HCEC 1CT (cell line): ENCODE measurements around the gene PEDS1.
A peak's percentile ranks its signal among the peaks of the same experiment; 100 is the strongest.
"Not testable (repeated sequence)": the region's sequence is repeated elsewhere in the genome, so short reads cannot be mapped to it uniquely, and the experiment has no call there.

Experiments
- DNase-seq: peaks from one replicate; pipeline ENCODE4 v3.0.0-alpha.2; 2017

Gene PEDS1

DNA sequence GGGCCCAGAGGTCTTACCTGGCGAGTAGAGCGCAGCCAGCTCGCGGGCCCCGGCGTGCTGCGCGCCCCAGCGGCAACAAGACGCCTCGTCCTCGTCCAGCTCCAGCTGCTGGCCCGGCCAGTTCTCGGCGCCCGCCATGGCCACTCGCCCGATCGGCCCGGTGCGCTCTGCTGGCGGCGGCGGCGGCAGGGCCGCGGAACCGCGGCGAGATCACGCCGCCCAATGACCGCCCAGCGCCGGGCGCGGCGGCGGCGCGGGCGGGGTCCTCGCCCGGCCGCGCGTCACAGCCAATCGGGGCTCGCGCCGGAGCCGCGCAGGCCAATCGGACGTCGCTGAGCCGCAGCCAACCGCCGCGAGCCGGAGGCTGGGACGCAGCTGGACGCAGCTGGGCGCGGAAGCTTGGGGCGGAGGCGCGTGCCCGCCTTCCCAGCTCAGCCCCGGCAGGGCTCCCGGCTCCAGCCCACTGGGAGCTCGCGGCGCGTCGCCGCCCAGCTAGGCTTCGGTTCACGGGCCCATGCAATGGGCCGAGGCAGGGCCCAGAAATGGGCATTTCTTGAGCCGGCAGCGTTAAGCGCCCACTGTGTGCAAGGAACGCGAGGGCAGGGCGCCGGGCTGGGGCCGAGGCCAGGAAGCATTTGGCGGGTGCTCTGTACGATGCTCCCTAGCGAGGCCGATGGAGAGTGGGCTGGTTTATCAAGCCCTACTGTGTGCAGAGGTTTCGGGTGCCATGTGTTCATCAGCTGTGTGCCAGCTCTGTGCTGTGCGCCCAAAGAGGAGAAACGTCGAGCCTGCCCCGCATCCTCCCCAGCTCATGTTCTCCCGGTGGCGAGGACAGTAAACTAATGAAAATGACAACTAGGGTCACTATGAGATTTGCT, at the start of gene PEDS1:
Gene PEDS1 (minus strand): TSS at position 224 of the 878 bp plus-strand sequence. CDS start 86 bp downstream, at position 138.
- DNase-seq: peak; percentile 94

- no peak for DNase-seq
These were observed 49.2 kb upstream of the PEDS1 start for GRCh38 chr20:50202677-50203076.

DNA sequence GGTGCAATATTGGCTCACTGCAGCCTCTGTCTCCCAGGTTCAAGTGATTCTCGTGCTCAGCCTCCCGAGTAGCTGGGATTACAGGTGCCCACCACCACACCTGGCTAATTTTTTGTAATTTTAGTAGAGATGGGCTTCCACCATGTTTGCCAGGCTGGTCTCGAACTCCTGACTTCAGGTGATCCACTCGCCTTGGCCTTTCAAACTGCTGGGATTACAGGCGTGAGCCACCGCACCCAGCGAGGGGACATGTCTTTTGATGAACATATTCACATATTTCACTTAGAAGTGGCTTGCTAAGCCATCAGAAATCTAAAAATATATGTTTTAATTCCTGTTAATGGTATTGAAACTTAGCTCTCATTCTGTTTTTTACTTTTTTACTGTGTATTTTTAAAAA, 48.2 kb upstream of the PEDS1 start:
- not testable (repeated sequence) for DNase-seq

DNA sequence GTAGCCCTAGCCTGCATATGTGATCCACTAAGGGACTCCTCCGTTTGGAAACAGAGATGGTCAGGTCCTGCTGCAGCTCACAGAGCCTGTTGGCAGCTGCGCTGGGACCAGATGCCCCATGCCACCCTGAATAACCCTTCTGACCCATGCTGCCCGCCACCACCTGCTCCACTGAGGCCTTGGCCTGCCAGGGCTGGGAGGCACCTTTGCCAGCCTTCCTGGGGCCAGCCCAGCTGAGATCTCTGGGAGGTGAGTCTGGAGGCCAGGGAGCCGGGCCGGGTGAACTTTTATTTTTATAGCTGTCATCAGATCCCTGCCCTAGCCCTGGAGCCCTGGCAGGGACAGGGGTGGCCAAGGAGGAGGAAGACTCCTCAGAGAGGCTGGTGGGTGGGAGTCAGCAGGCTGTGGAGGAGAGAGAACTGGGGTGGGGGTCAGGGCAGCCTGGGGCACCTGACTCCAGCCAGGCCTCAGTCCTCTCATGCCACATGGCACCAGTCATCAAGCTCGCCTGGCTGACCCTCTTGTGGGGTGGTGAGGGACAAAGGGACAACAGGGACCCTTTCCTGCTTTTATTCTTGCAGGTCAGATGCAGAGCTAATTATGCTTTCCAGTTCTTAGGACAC, 47.1 kb upstream of the PEDS1 start:
- no peak for DNase-seq

- no peak for DNase-seq
These were observed 46.2 kb upstream of the PEDS1 start for GRCh38 chr20:50199703-50200102.

DNA sequence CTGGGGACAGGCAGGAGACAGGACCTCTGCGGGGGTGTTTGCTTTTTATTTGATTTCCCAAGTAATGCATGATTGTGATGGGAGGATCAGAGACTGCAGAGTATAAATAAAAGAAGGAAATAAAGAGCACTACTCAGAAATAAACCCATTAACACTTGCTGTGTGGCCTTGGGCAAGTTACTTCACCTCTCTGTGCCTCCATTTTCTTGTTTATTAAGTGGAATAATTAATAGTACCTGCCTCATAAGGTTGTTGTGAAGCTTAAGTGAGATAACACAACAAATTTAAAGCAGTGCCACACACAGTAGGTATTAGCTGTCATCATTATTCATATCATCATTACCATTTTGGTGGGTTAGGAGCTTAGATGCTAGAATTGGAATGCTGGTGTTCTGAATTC, 45.2 kb upstream of the PEDS1 start:
- DNase-seq: no peak

GRCh38 chr20:50198180-50198666, 44.7 kb upstream of the PEDS1 start:
- DNase-seq: no peak

DNA sequence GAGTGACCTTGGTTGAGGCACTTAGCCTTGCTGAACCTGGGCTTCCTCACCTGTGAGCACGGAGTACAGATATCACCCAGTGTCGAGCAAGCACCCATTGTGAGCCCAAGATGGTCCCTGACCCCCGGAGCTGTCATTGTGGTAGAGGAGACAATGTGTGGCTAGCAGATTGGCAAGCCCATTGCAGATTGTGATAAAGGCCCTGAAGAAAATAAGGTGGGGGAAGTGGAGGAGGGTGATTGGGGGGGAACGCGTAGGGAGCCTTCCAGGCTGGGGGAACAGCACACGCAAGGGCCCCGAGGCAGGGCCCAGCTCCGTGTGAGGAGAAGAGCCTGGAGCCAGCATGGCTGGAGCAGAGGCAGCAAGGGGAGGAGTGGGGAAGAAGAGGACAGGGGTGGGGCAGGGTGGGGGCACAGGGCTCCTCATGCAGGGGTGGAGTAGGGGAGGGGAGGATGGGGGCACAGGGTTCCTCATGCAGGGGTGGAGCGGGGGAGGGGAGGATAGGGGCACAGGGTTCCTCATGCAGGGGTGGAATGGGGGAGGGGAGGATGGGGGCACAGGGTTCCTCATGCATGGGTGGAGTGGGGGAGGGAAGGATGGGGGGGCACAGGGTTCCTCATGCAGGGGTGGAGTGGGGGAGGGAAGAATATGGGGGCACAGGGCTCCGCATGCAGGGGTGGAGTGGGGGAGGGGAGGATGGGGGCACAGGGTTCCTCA, 44.1 kb upstream of the PEDS1 start:
- DNase-seq: no peak

GRCh38 chr20:50196896-50197295, 43.4 kb upstream of the PEDS1 start:
- no peak for DNase-seq

DNA sequence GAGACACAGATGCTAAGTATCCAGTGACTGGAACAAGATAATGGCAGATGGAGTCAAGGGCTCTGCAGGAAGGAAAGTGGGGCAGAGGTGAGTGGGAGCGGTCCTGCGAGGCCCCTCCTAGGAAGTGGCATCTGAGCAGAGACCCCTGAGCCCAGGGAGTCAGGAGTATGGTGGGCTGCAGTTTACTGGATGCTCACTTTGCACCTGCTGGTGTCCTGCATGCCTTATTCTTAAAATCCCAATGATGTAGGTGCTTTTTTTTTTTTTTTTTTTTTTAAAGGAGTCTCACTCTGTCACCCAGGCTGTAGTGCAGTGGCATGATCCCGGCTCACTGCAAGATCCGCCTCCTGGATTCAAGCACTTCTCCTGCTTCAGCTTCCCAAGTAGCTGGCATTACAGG, 42.7 kb upstream of the PEDS1 start:
- DNase-seq: no peak

DNA sequence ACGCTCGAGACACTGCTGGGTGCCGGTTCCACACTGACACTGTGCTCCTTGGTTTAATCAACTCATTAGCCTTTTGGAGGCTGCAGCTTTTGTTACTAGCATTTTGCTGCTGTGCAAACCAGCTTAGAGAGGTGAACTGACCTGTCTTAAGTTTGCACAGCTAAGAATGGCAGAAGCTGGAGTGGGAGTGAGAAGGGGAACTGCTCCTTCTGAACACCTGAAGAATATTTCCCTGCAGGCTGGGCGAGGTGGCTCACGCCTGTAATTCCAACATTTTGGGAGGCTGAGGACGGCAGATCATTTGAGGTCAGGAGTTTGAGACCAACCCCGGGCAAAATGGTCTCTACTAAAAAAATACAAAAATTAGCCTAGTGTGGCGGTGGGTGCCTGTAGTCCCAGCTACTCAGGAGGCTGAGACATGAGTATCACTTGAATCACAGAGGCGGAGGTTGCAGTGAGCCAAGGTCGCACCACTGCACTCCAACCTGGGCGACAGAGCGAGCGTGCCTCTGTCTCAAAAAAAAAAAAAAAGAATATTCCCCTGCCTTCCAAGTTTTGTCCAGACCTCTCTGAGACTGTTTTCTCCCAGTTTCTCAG, 42.1 kb upstream of the PEDS1 start:
- DNase-seq: peak; percentile 3

GRCh38 chr20:50194831-50195523, 41.5 kb upstream of the PEDS1 start:
- peak; percentile 9 for DNase-seq

GRCh38 chr20:50194422-50194830, 40.9 kb upstream of the PEDS1 start:
- DNase-seq: no peak

GRCh38 chr20:50193836-50194421, 40.4 kb upstream of the PEDS1 start:
- DNase-seq: no peak

- peak; percentile 22 for DNase-seq
These were observed 39.8 kb upstream of the PEDS1 start for GRCh38 chr20:50193199-50193835.

DNA sequence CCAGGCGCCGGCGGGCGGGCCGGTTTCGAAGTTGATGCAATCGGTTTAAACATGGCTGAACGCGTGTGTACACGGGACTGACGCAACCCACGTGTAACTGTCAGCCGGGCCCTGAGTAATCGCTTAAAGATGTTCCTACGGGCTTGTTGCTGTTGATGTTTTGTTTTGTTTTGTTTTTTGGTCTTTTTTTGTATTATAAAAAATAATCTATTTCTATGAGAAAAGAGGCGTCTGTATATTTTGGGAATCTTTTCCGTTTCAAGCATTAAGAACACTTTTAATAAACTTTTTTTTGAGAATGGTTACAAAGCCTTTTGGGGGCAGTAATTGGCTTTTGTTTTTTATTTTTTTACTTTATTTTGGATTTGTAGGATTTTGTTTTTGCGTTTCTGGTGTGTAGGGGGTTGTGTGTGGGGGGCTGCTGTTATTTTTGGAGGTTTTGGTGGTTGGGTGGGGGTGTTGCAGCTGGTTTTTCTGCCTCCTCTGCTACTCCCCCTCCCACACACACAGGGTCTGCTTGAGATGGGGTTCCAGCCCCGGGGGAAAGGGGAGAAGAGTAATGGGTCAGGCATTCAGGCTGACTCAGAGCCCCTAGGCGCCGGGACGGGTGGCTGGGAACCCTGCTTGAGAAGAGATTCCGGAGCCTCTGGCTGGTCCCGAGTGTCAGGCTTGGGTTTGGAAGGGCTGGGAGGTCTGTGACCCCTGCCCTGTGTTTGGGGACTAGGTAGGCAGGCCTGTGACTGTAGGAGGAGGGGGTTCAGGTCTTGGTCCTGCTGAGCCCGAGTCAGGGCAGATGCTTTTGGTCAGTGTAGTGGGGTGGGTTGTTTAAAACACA, 39.1 kb upstream of the PEDS1 start:
- DNase-seq: peak; percentile 90

- DNase-seq: peak; percentile 39
These were observed 38.2 kb upstream of the PEDS1 start for GRCh38 chr20:50191544-50192363.

DNA sequence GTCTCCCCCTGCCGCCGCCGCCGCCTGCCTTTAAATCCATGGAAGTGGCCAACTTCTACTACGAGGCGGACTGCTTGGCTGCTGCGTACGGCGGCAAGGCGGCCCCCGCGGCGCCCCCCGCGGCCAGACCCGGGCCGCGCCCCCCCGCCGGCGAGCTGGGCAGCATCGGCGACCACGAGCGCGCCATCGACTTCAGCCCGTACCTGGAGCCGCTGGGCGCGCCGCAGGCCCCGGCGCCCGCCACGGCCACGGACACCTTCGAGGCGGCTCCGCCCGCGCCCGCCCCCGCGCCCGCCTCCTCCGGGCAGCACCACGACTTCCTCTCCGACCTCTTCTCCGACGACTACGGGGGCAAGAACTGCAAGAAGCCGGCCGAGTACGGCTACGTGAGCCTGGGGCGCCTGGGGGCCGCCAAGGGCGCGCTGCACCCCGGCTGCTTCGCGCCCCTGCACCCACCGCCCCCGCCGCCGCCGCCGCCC, 37.6 kb upstream of the PEDS1 start:
- DNase-seq: peak; percentile 66
